ENCODE data around the gene DUSP14. TPM values are rescaled to one million over a fixed set of nuclear protein-coding genes. Genes with fewer than 3 reads are reported as not detected.

Gene DUSP14
- polyA plus RNA-seq, 4 donors = 1.6 to 4.8 (median 3.2) TPM

DNA sequence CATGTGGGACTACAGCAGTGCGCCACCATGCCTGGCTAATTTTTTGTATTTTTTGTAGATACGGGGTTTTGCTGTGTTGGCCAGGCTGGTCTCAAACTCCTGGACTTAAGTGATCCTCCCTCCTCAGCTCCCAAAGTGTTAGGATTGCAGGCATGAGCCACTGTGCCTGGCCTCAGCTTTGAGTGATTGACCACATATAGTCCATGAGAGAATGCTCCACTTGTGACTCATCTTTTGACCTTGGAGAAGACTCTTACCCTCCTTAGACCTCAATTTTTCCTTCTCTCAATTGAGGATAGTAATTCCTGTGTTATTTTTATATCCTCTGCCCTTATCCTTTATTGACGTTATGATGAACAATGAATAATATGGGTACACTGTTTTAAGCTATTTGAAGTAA lies 30.9 kb upstream of the DUSP14 start:
- WGBS, 3 donors = 96 to 100% (median 99%) methylated on average over 3 of the region's 3 CpGs
- peaks cover 0 to 36% (median 2%) of the 10 kb centered on the region in 3 donors for H3K36me3 ChIP-seq (ENCODE audit: control insufficient read depth in 3 of 3, insufficient read depth in 2 of 3, low read depth in 1 of 3, low read length in 3 of 3)
- no peak for DNase-seq
- no peaks in the 10 kb centered on the region for H3K27me3 ChIP-seq (ENCODE audit: control insufficient read depth in 3 of 3, insufficient read depth in 3 of 3, low read length in 3 of 3)
- H3K9me3 ChIP-seq (ENCODE audit: control insufficient read depth in 2 of 2, insufficient read depth in 1 of 2, low read depth in 1 of 2, low read length in 1 of 2) = no peaks in the 10 kb centered on the region
- no peaks in the 10 kb centered on the region for H3K4me1 ChIP-seq (ENCODE audit: control insufficient read depth in 3 of 3, insufficient read depth in 2 of 3, low read depth in 1 of 3, low read length in 2 of 3)
- no peak for FAIRE-seq
- no peak overlapping the region for H3K4me3 ChIP-seq (ENCODE audit: low read depth in 1 of 3, low read length in 3 of 3)
- H3K27ac ChIP-seq (ENCODE audit: low read depth in 1 of 3, low read length in 2 of 3) = no peak overlapping the region

DNA sequence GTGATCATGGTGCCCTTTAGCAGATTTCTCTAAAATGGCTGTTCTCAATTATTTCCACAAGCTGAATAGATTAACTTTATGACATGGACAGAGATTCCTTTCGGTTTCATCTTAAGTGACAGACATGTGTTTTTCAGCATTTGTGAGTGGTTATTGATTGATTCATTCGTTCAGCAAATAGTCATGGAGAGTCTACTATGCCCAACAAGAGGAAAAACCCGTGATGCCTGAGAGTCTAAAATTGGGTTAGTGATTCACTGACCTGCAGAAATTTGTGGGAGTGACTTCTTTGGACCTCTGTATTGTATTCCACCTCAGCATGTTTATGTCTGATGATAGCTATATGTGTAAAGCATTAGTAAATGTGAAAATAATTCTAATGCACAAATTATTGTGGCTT lies 28.0 kb upstream of the DUSP14 start:
- H3K9me3 ChIP-seq (ENCODE audit: control insufficient read depth in 2 of 2, insufficient read depth in 1 of 2, low read depth in 1 of 2, low read length in 1 of 2) = no peaks in the 10 kb centered on the region
- no peaks in the 10 kb centered on the region for H3K4me1 ChIP-seq (ENCODE audit: control insufficient read depth in 3 of 3, insufficient read depth in 2 of 3, low read depth in 1 of 3, low read length in 2 of 3)
- DNase-seq (no peak), FAIRE-seq (no peak)
- H3K36me3 ChIP-seq (ENCODE audit: control insufficient read depth in 3 of 3, insufficient read depth in 2 of 3, low read depth in 1 of 3, low read length in 3 of 3) = peaks cover 4 to 40% (median 4%) of the 10 kb centered on the region in 3 donors
- no peak overlapping the region for H3K4me3 ChIP-seq (ENCODE audit: low read depth in 1 of 3, low read length in 3 of 3)
- 68 to 75% (median 73%) methylated on average over 3 of the region's 3 CpGs for WGBS, 3 donors
- no peak overlapping the region for H3K27ac ChIP-seq (ENCODE audit: low read depth in 1 of 3, low read length in 2 of 3)
- no peaks in the 10 kb centered on the region for H3K27me3 ChIP-seq (ENCODE audit: control insufficient read depth in 3 of 3, insufficient read depth in 3 of 3, low read length in 3 of 3)

DNA sequence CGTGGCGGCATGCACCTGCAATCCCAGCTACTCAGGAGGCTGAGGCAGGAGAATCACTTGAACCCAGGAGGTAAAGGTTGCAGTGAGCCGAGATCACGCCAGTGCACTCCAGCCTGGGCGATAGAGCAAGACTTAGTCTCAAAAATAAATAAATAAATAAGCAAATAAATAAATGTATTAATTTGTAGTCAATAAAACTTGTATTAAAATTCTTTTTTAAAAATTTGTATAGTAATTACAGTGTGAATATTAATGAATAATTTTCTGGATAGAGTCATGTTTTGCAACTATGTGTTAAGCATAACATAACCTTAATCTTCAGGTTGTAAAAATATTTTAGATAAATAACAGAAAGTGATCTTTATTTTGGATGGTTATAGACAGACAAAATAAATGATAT lies 27.2 kb upstream of the DUSP14 start:
- 95 to 97% (median 97%) methylated on average over 5 of the region's 5 CpGs for WGBS, 3 donors
- Histone ChIP-seq H3K27me3 (ENCODE audit: control insufficient read depth in 3 of 3, insufficient read depth in 3 of 3, low read length in 3 of 3) (no peaks in the 10 kb centered on the region), H3K36me3 (ENCODE audit: control insufficient read depth in 3 of 3, insufficient read depth in 2 of 3, low read depth in 1 of 3, low read length in 3 of 3) (peaks cover 2 to 40% (median 4%) of the 10 kb centered on the region in 3 donors), H3K27ac (ENCODE audit: low read depth in 1 of 3, low read length in 2 of 3) (no peak overlapping the region), H3K4me3 (ENCODE audit: low read depth in 1 of 3, low read length in 3 of 3) (no peak overlapping the region), H3K9me3 (ENCODE audit: control insufficient read depth in 2 of 2, insufficient read depth in 1 of 2, low read depth in 1 of 2, low read length in 1 of 2) (no peaks in the 10 kb centered on the region), H3K4me1 (ENCODE audit: control insufficient read depth in 3 of 3, insufficient read depth in 2 of 3, low read depth in 1 of 3, low read length in 2 of 3) (no peaks in the 10 kb centered on the region)
- FAIRE-seq (no peak), DNase-seq (no peak)

DNA sequence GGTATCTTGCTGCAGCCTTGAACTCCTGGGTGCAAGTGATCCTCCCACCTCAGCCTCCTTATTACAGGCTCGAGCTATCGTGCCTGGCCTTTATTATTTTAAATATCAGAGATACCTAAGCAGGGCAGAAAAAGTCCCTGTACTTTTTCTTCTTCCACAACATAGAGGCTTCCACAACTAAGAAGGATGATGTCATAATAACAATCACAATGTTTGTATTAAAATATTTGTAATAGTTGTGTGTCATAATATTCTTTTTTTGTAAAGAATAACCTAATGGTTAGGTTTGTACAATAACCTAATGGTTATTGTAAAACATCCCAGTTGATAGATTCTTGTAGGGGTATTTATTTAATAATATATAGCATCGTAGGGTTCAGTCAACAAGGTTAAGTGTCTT lies 26.7 kb upstream of the DUSP14 start:
- FAIRE-seq = no peak
- H3K4me3 ChIP-seq (ENCODE audit: low read depth in 1 of 3, low read length in 3 of 3) = no peak overlapping the region
- H3K9me3 ChIP-seq (ENCODE audit: control insufficient read depth in 2 of 2, insufficient read depth in 1 of 2, low read depth in 1 of 2, low read length in 1 of 2) = no peaks in the 10 kb centered on the region
- no peaks in the 10 kb centered on the region for H3K4me1 ChIP-seq (ENCODE audit: control insufficient read depth in 3 of 3, insufficient read depth in 2 of 3, low read depth in 1 of 3, low read length in 2 of 3)
- H3K27ac ChIP-seq (ENCODE audit: low read depth in 1 of 3, low read length in 2 of 3) = no peak overlapping the region
- no peak for DNase-seq
- H3K36me3 ChIP-seq (ENCODE audit: control insufficient read depth in 3 of 3, insufficient read depth in 2 of 3, low read depth in 1 of 3, low read length in 3 of 3) = peaks cover 4 to 43% (median 4%) of the 10 kb centered on the region in 3 donors
- WGBS, 3 donors = 90 to 98% (median 97%) methylated on average over 3 of the region's 3 CpGs
- H3K27me3 ChIP-seq (ENCODE audit: control insufficient read depth in 3 of 3, insufficient read depth in 3 of 3, low read length in 3 of 3) = no peaks in the 10 kb centered on the region

DNA sequence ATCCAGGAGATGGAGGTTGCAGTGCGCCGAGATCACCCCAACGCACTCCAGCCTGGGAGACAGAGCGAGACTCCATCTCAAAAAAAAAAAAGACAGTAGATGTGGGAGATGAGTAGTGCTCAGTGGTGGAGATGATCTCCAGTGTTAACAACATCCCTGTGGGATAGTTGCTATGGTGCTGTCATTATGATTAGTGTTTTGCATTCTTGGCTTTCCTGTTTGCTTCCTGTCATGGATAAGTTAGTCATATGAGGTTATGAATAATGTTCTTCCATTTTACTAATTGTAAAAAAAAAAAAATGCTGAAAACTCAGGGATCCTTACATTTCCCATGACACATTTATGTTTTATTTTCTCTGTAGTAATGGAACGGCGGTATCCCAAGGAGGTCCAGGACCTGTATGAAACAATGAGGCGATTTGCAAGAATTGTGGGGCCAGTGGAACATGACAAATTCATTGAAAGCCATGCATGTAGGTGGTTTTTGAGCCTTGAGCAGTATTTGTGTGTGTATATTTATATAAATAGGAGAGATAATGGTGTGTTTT lies 24.5 kb upstream of the DUSP14 start:
- no peak for FAIRE-seq
- peaks cover 5 to 39% (median 6%) of the 10 kb centered on the region in 3 donors for H3K36me3 ChIP-seq (ENCODE audit: control insufficient read depth in 3 of 3, insufficient read depth in 2 of 3, low read depth in 1 of 3, low read length in 3 of 3)
- 96 to 99% (median 98%) methylated on average over 7 of the region's 7 CpGs for WGBS, 3 donors

DNA sequence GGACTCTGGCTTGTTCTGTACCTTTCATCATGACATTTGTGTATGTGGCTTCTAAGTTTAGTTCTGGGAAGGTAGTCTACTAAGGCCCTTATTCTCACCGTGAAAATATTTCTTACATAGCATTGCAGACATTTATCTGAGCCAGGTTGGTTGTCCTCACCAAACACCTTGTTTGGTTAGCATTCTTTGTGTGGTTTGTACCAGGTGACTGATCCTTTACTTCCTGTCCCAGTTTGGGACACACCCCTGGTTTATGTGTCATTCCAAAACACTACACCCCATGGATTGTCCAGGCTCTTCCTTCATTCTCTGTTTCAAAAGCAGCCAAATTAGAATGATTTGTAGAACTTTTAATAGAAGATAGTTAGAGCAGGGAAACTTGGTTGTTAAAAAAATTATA lies 23.2 kb upstream of the DUSP14 start:
- H3K4me1 ChIP-seq (ENCODE audit: control insufficient read depth in 3 of 3, insufficient read depth in 2 of 3, low read depth in 1 of 3, low read length in 2 of 3) = no peaks in the 10 kb centered on the region
- no peaks in the 10 kb centered on the region for H3K9me3 ChIP-seq (ENCODE audit: control insufficient read depth in 2 of 2, insufficient read depth in 1 of 2, low read depth in 1 of 2, low read length in 1 of 2)
- WGBS, 3 donors = 90 to 94% (median 93%) methylated on average over 1 of the region's 1 CpG
- H3K27me3 ChIP-seq (ENCODE audit: control insufficient read depth in 3 of 3, insufficient read depth in 3 of 3, low read length in 3 of 3) = no peaks in the 10 kb centered on the region
- DNase-seq = no peak
- H3K27ac ChIP-seq (ENCODE audit: low read depth in 1 of 3, low read length in 2 of 3) = no peak overlapping the region
- FAIRE-seq = no peak
- peaks cover 11 to 43% (median 13%) of the 10 kb centered on the region in 3 donors for H3K36me3 ChIP-seq (ENCODE audit: control insufficient read depth in 3 of 3, insufficient read depth in 2 of 3, low read depth in 1 of 3, low read length in 3 of 3)
- H3K4me3 ChIP-seq (ENCODE audit: low read depth in 1 of 3, low read length in 3 of 3) = no peak overlapping the region

More for the DNA sequence above, 24.5 kb upstream of the DUSP14 start:
- no peaks in the 10 kb centered on the region for H3K9me3 ChIP-seq (ENCODE audit: control insufficient read depth in 2 of 2, insufficient read depth in 1 of 2, low read depth in 1 of 2, low read length in 1 of 2)
- H3K4me1 ChIP-seq (ENCODE audit: control insufficient read depth in 3 of 3, insufficient read depth in 2 of 3, low read depth in 1 of 3, low read length in 2 of 3) = no peaks in the 10 kb centered on the region
- no peaks in the 10 kb centered on the region for H3K27me3 ChIP-seq (ENCODE audit: control insufficient read depth in 3 of 3, insufficient read depth in 3 of 3, low read length in 3 of 3)
- DNase-seq = no peak
- no peak overlapping the region for H3K4me3 ChIP-seq (ENCODE audit: low read depth in 1 of 3, low read length in 3 of 3)
- no peak overlapping the region for H3K27ac ChIP-seq (ENCODE audit: low read depth in 1 of 3, low read length in 2 of 3)

DNA sequence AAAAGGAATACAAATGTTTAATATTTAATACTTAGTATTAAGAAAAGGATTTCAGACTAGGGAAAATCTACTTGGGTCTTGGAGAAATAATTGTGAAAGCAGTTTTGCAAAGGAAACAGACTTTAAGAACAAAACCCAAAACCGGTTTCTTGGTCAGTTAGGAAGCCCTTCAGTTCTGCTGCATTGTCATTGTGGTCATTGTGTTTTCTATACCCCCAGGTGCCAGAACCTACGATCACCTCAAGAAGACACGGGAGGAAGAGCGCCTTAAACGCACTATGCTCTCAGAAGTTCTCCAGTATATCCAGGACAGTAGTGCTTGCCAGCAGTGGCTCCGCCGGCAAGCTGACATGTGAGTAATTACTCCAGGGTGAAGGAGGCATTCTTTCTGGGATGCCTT lies 19.5 kb upstream of the DUSP14 start:
- no peaks in the 10 kb centered on the region for H3K9me3 ChIP-seq (ENCODE audit: control insufficient read depth in 2 of 2, insufficient read depth in 1 of 2, low read depth in 1 of 2, low read length in 1 of 2)
- no peak for FAIRE-seq
- H3K4me1 ChIP-seq (ENCODE audit: control insufficient read depth in 3 of 3, insufficient read depth in 2 of 3, low read depth in 1 of 3, low read length in 2 of 3) = no peaks in the 10 kb centered on the region
- no peak for DNase-seq
- no peaks in the 10 kb centered on the region for H3K27me3 ChIP-seq (ENCODE audit: control insufficient read depth in 3 of 3, insufficient read depth in 3 of 3, low read length in 3 of 3)
- WGBS, 3 donors = 84 to 95% (median 92%) methylated on average over 7 of the region's 7 CpGs
- no peak overlapping the region for H3K27ac ChIP-seq (ENCODE audit: low read depth in 1 of 3, low read length in 2 of 3)
- peaks cover 14 to 46% (median 24%) of the 10 kb centered on the region in 3 donors for H3K36me3 ChIP-seq (ENCODE audit: control insufficient read depth in 3 of 3, insufficient read depth in 2 of 3, low read depth in 1 of 3, low read length in 3 of 3)
- H3K4me3 ChIP-seq (ENCODE audit: low read depth in 1 of 3, low read length in 3 of 3) = no peak overlapping the region

DNA sequence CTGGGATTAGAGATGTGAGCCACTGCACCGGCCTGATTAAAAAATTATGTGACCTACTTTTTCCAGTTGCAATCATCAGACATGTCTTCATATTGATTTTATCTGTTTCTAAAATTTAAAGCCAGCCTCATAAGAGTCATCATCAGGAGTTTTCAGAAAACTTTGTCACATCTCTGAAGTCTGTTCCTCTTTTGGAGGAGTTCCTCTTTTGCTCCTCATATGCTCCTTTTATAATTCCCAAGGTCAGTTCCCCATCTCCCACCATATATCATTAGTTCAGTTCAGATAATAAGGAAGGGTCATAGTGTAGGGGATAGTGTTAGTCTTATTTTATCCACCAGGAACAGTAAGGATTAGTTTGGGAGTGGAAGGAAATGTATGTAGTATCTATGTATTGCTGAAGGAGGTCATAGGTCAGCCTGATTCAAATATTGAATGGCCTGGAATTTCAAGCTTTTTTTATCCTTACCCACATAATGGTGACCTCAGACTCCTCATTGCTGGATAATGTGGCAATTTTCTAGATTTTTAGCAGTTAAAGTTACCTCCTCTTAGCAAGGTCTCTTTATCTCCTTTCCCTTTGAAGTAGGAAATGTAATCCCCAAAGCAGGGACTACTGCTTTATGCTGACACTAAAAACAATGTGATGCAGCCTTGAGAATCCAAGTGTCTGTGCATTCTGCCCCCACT lies 13.8 kb upstream of the DUSP14 start:
- Histone ChIP-seq H3K4me3 (ENCODE audit: low read depth in 1 of 3, low read length in 3 of 3) (no peak overlapping the region), H3K27ac (ENCODE audit: low read depth in 1 of 3, low read length in 2 of 3) (no peak overlapping the region), H3K36me3 (ENCODE audit: control insufficient read depth in 3 of 3, insufficient read depth in 2 of 3, low read depth in 1 of 3, low read length in 3 of 3) (peaks cover 15 to 41% (median 25%) of the 10 kb centered on the region in 3 donors), H3K27me3 (ENCODE audit: control insufficient read depth in 3 of 3, insufficient read depth in 3 of 3, low read length in 3 of 3) (no peaks in the 10 kb centered on the region), H3K4me1 (ENCODE audit: control insufficient read depth in 3 of 3, insufficient read depth in 2 of 3, low read depth in 1 of 3, low read length in 2 of 3) (no peaks in the 10 kb centered on the region), H3K9me3 (ENCODE audit: control insufficient read depth in 2 of 2, insufficient read depth in 1 of 2, low read depth in 1 of 2, low read length in 1 of 2) (no peaks in the 10 kb centered on the region)
- FAIRE-seq (no peak), DNase-seq (no peak)
- WGBS, 3 donors = 94 to 97% (median 95%) methylated on average over 1 of the region's 1 CpG
